HG02938 (cell line): ENCODE data around the gene MATCAP1.

ENCODE experiments used
- ATAC-seq: cut with Tn5 transposase; IDR thresholded peaks from one replicate; pipeline ENCODE4 v1.9.1; 2021; ENCODE audit warnings: mild to moderate bottlenecking, moderate library complexity; ENCODE audit not compliant: unreplicated experiment

The MATCAP1 gene

GRCh38 chr16:67191995-67192681 is 8.4 kb upstream of the MATCAP1 start, which contains the start of gene E2F4:
TSS of gene E2F4 (plus strand) at chr16:67192155. CDS start at chr16:67192228, 73 bp downstream.
- peak; percentile 82 for ATAC-seq

GRCh38 chr16:67191411-67191994 is 7.7 kb upstream of the MATCAP1 start:
- no peak for ATAC-seq

- no peak for ATAC-seq
These were observed 7.0 kb upstream of the MATCAP1 start for GRCh38 chr16:67190448-67191399.

- no peak for ATAC-seq
These were observed 6.3 kb upstream of the MATCAP1 start, which contains the start of gene EXOC3L1 for GRCh38 chr16:67190041-67190440. TSS of gene EXOC3L1 (minus strand) at chr16:67190136. CDS start at chr16:67189676, 460 bp downstream.

- ATAC-seq = no peak
These were observed 5.0 kb upstream of the MATCAP1 start for GRCh38 chr16:67188798-67189197.

GRCh38 chr16:67188323-67188722 is 4.6 kb upstream of the MATCAP1 start:
- no peak for ATAC-seq

- ATAC-seq = no peak
These were observed 3.6 kb upstream of the MATCAP1 start for GRCh38 chr16:67187175-67187890.

- ATAC-seq = no peak
These were observed 2.8 kb upstream of the MATCAP1 start for GRCh38 chr16:67186550-67186950.

- no peak for ATAC-seq
These were observed 1.9 kb upstream of the MATCAP1 start for GRCh38 chr16:67185651-67186134.

- ATAC-seq = peak; percentile 26
These were observed 1.4 kb upstream of the MATCAP1 start for GRCh38 chr16:67184995-67185650.

- ATAC-seq = no peak
These were observed 761 bp upstream of the MATCAP1 start for GRCh38 chr16:67184453-67184994.

GRCh38 chr16:67183284-67183626 is 508 bp downstream of the MATCAP1 start:
- no peak for ATAC-seq

GRCh38 chr16:67182288-67182687 is 1.5 kb downstream of the MATCAP1 start:
- no peak for ATAC-seq

- no peak for ATAC-seq
These were observed 2.4 kb downstream of the MATCAP1 start for GRCh38 chr16:67181346-67181745.

- ATAC-seq = no peak
These were observed 3.6 kb downstream of the MATCAP1 start for GRCh38 chr16:67180166-67180565.

GRCh38 chr16:67179421-67180080 is 4.2 kb downstream of the MATCAP1 start:
- no peak for ATAC-seq

GRCh38 chr16:67177743-67178699 is 5.7 kb downstream of the MATCAP1 start:
- no peak for ATAC-seq

- no peak for ATAC-seq
These were observed 7.1 kb downstream of the MATCAP1 start for GRCh38 chr16:67176662-67177061.
